K562 (cell line): ENCODE results near the gene PID1. TPM values are rescaled to one million over a fixed set of nuclear protein-coding genes. Genes with fewer than 3 reads are reported as not detected.

Source experiments
- ATAC-seq: fragments of 200-7000 bp; cut with Tn5 transposase; 3 replicates; pipeline ENCODE4 v1.9.1; 2020; ENCODE audit warnings: moderate library complexity
- BruUV-seq: library from RNA; stranded (reverse); fragments of 400-500 nt; replicated peaks from 2 replicates; lab custom pipeline; 2021; lab: Mats Ljungman, UMichigan
- CTCF ChIA-PET: fragments of 300-600 bp; formaldehyde crosslinking; extraction: SDS; loops from one replicate; lab custom pipeline; 2021; ENCODE audit warnings: low intra/inter-chr PET ratio; lab: Yijun Ruan, JAX
- POLR2A ChIA-PET: fragments of 300-600, 350-650 bp; sonication (Branson Sonifier 250); formaldehyde crosslinking; extraction: SDS; loops from one replicate; lab custom pipeline; 2021; ENCODE audit warnings: antibody characterized with exemption, inconsistent platforms; lab: Yijun Ruan, JAX
- DNase-seq, 4 experiments: peaks; one replicate each; pipeline versions ENCODE4 v3.0.0 to v3.0.0-alpha.2; 2011 to 2018; ENCODE audit warnings: low spot score in 3 of 4, mixed read lengths in 3 of 4; ENCODE audit errors: extremely low read depth in 1 of 4
- FAIRE-seq: peaks from 2 replicates; lab custom pipeline; 2011; peaks lifted over from hg19 to GRCh38; lab: Jason Lieb, UNC
- H2AFZ ChIP-seq: 2 replicates; pipeline ENCODE4 v1.6.0; 2011; ENCODE audit warnings: low read depth, low read length, control low read depth, inconsistent platforms
- H3K27ac ChIP-seq: fragments of 200-600 bp; 3 replicates; pipeline ENCODE4 v1.8.0; 2011; ENCODE audit warnings: low read depth, mild to moderate bottlenecking, control low read depth, inconsistent platforms, low read length, moderate library complexity, mixed read lengths; ENCODE audit errors: extremely low read depth
- H3K27me3 ChIP-seq, 2 experiments: fragments of 300-600 bp in 1 of 2; 2 replicates in 1 of 2; 3 replicates in 1 of 2; pipeline versions ENCODE4 v1.6.0 to v1.8.0; 2011; ENCODE audit warnings: inconsistent platforms in 2 of 2, low read length in 2 of 2, mild to moderate bottlenecking in 1 of 2, mixed read lengths in 1 of 2, moderate library complexity in 1 of 2; ENCODE audit not compliant: control insufficient read depth in 2 of 2, insufficient read depth in 2 of 2
- H3K36me3 ChIP-seq: fragments of 300-600 bp; 3 replicates; pipeline ENCODE4 v1.8.0; 2011; ENCODE audit warnings: mild to moderate bottlenecking, low read length, inconsistent platforms; ENCODE audit not compliant: control insufficient read depth, insufficient read depth
- H3K4me1 ChIP-seq, 2 experiments: fragments of 200-600 bp in 1 of 2; replicated peaks in 1 of 2; 2 replicates in 1 of 2; 3 replicates in 1 of 2; pipeline versions ENCODE4 v1.5.1 to v1.8.0; 2011; ENCODE audit warnings: inconsistent platforms in 2 of 2, low read length in 2 of 2, mild to moderate bottlenecking in 1 of 2, mixed read lengths in 1 of 2, moderate library complexity in 1 of 2; ENCODE audit not compliant: control insufficient read depth in 2 of 2, insufficient read depth in 2 of 2
- H3K4me2 ChIP-seq: 2 replicates; pipeline ENCODE4 v1.6.1; 2011; ENCODE audit warnings: low read length, control low read depth, inconsistent platforms, mixed read lengths; ENCODE audit not compliant: insufficient read depth
- H3K4me3 ChIP-seq: fragments of 200-600 bp; sonication (generic), shearing (Covaris generic); 2 replicates; pipeline ENCODE4 v1.5.1; 2016; ENCODE audit warnings: control low read depth, inconsistent platforms
- H3K79me2 ChIP-seq: fragments of 200-600 bp; 3 replicates; pipeline ENCODE4 v1.8.0; 2011; ENCODE audit warnings: low read length, inconsistent platforms; ENCODE audit not compliant: control insufficient read depth, insufficient read depth
- H3K9ac ChIP-seq, 2 experiments: 2 replicates each; pipeline versions ENCODE4 v1.6.0 to v1.6.1; 2011; ENCODE audit warnings: low read depth in 2 of 2, low read length in 2 of 2, control low read depth in 1 of 2, inconsistent platforms in 1 of 2, mild to moderate bottlenecking in 1 of 2, mixed read lengths in 1 of 2; ENCODE audit not compliant: insufficient read depth in 1 of 2
- H3K9me1 ChIP-seq: one replicate; pipeline ENCODE4 v1.6.0; 2011; ENCODE audit warnings: inconsistent platforms, mild to moderate bottlenecking, low read length, moderate library complexity; ENCODE audit not compliant: control insufficient read depth, insufficient read depth
- H3K9me3 ChIP-seq: replicated peaks from 2 replicates; pipeline ENCODE4 v1.5.1; 2011; ENCODE audit warnings: low read depth, low read length, inconsistent platforms; ENCODE audit not compliant: control insufficient read depth, insufficient read depth
- H4K20me1 ChIP-seq: replicated peaks from 2 replicates; pipeline ENCODE4 v1.6.1; 2011; ENCODE audit warnings: low read length, inconsistent platforms, mixed read lengths; ENCODE audit not compliant: control insufficient read depth, insufficient read depth
- ATF4 ChIP-seq: fragments of 450-650 bp; formaldehyde crosslinking; IDR thresholded peaks from 2 replicates; pipeline ENCODE4 v1.4.0; 2022; ENCODE audit warnings: mild to moderate bottlenecking, moderate library complexity
- BCL6 ChIP-seq: fragments of 250-450 bp; sonication (Bioruptor Pico); IDR thresholded peaks from 2 replicates; pipeline ENCODE4 v1.4.0; 2020
- CBFB ChIP-seq: sonication (generic); formaldehyde crosslinking; IDR thresholded peaks from 2 replicates; pipeline ENCODE4 v1.4.0; 2020; ENCODE audit warnings: mild to moderate bottlenecking, missing genetic modification reagents
- PCBP1 ChIP-seq: fragments of 200-400 bp; formaldehyde crosslinking; IDR thresholded peaks from 2 replicates; pipeline ENCODE4 v1.6.1; 2018; ENCODE audit warnings: mild to moderate bottlenecking, low read depth, low read length; ENCODE audit not compliant: poor library complexity, severe bottlenecking
- PHB ChIP-seq: fragments of 250-450 bp; sonication (Bioruptor Pico); IDR thresholded peaks from 2 replicates; pipeline ENCODE4 v1.5.0; 2021
- RFX7 ChIP-seq: fragments of 250-450 bp; sonication (Bioruptor Pico); IDR thresholded peaks from 2 replicates; pipeline ENCODE4 v1.5.1; 2021; ENCODE audit warnings: mild to moderate bottlenecking
- ZNF184 ChIP-seq: sonication (generic); formaldehyde crosslinking; IDR thresholded peaks from 2 replicates; pipeline ENCODE4 v1.5.0; 2020; ENCODE audit warnings: missing genetic modification reagents
- WGBS: fragments of 100-300 bp; shearing (Covaris generic); methylation state at CpG from one replicate; pipeline ENCODE4 v1.1.6; 2016; ENCODE audit warnings: low coverage, mixed read lengths; ENCODE audit not compliant: insufficient coverage; ENCODE audit errors: missing lambda C conversion rate; 5-methylcytosine and 5-hydroxymethylcytosine counted together
- in situ Hi-C: fragments of 300-500 bp; cut with MboI; formaldehyde crosslinking; loops from 4 replicates; pipeline ENCODE4 v1.15.0; 2018; ENCODE audit warnings: inconsistent platforms, mixed read lengths
- intact Hi-C: fragments of 100-400 bp; cut with micrococcal nuclease; formaldehyde crosslinking; loops from 2 replicates; pipeline ENCODE4 v1.14.2; 2022
- polyA plus RNA-seq, 8 experiments: library from polyadenylated mRNA; depleted of rRNA in 4 of 8; stranded (reverse) in 5 of 8; unstranded in 3 of 8; fragments of >200 nt; fragmentation: Nextera tagmentation in 2 of 8; fragmentation: Illumina TruSeq in 1 of 8; extraction: Ambion mirVana in 2 of 8; extraction: Trizol in 1 of 8; gene quantifications; 2 replicates each; pipeline versions ENCODE4 v1.2.1 to v1.2.3, GENCODE V29; 2011 to 2014; ENCODE audit warnings: inconsistent platforms in 1 of 8, missing spikeins in 1 of 8
- total RNA-seq, 7 experiments: library from RNA; depleted of rRNA in 6 of 7; stranded (reverse); fragments of >200 nt in 6 of 7; fragmentation: Illumina TruSeq in 2 of 7; extraction: Trizol in 2 of 7; gene quantifications; 2 replicates each; pipeline versions ENCODE4 v1.2.1 to v1.2.3, GENCODE V29; 2011 to 2021; ENCODE audit warnings: low replicate concordance in 1 of 7
- TF ChIP-seq, protein P1 (sequence below): fragments of 450-650 bp; IDR thresholded peaks from 2 replicates; pipeline ENCODE4 v1.6.1; 2016; ENCODE audit warnings: low read depth

The PID1 gene
- total and polyA plus RNA-seq, 9 of the 15 experiments (the other 6 are each of a cell fraction or from before 2014, with no cell fraction given), result not detected

DNA sequence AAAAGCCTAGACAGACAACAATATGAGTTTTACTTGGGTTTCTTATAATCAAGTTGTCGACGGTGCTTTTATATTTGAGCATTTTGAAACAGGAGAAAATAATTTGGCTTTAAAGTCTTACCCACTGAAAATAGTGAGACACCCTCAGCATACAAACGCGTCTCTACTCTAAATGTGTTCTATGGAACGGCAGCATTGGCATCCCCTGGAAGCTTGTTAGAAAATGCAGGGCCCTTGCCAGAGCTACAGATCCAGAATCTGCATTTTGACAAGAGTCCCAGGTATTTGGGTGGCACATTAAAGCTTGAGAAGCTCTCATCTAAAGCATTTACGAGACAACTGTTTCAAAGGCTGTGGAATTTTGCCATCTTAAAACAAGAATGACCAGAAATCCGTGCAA is 163.5 kb downstream of the PID1 start:
- Histone ChIP-seq H3K27ac (no peak overlapping the region), H3K9ac (no peak overlapping the region), H2AFZ (no peak overlapping the region), H3K9me3 (no peaks in the 10 kb centered on the region), H3K4me2 (no peak overlapping the region), H3K27me3 (no peaks in the 10 kb centered on the region), H3K79me2 (no peaks in the 10 kb centered on the region), H3K4me3 (no peak overlapping the region), H4K20me1 (no peaks in the 10 kb centered on the region), H3K9me1 (no peaks in the 10 kb centered on the region), H3K36me3 (no peaks in the 10 kb centered on the region)
- in situ Hi-C loops, result no loop called here
- POLR2A ChIA-PET, result no interaction called here
- intact Hi-C loops, result no loop called here
- no TSS peak for BruUV-seq
- DNase-seq (no peak), ATAC-seq (no peak)
- WGBS, result 0% methylated on average over 7 of the region's 7 CpGs
- CTCF ChIA-PET, result no interaction called here
- TF ChIP-seq PHB (no peak), RFX7 (no peak), ZNF184 (CRISPR knock-in tag) (no peak), ATF4 (no peak), PCBP1 (no peak), BCL6 (no peak), CBFB (CRISPR knock-in tag) (no peak)
- TF ChIP-seq, protein P1, sequence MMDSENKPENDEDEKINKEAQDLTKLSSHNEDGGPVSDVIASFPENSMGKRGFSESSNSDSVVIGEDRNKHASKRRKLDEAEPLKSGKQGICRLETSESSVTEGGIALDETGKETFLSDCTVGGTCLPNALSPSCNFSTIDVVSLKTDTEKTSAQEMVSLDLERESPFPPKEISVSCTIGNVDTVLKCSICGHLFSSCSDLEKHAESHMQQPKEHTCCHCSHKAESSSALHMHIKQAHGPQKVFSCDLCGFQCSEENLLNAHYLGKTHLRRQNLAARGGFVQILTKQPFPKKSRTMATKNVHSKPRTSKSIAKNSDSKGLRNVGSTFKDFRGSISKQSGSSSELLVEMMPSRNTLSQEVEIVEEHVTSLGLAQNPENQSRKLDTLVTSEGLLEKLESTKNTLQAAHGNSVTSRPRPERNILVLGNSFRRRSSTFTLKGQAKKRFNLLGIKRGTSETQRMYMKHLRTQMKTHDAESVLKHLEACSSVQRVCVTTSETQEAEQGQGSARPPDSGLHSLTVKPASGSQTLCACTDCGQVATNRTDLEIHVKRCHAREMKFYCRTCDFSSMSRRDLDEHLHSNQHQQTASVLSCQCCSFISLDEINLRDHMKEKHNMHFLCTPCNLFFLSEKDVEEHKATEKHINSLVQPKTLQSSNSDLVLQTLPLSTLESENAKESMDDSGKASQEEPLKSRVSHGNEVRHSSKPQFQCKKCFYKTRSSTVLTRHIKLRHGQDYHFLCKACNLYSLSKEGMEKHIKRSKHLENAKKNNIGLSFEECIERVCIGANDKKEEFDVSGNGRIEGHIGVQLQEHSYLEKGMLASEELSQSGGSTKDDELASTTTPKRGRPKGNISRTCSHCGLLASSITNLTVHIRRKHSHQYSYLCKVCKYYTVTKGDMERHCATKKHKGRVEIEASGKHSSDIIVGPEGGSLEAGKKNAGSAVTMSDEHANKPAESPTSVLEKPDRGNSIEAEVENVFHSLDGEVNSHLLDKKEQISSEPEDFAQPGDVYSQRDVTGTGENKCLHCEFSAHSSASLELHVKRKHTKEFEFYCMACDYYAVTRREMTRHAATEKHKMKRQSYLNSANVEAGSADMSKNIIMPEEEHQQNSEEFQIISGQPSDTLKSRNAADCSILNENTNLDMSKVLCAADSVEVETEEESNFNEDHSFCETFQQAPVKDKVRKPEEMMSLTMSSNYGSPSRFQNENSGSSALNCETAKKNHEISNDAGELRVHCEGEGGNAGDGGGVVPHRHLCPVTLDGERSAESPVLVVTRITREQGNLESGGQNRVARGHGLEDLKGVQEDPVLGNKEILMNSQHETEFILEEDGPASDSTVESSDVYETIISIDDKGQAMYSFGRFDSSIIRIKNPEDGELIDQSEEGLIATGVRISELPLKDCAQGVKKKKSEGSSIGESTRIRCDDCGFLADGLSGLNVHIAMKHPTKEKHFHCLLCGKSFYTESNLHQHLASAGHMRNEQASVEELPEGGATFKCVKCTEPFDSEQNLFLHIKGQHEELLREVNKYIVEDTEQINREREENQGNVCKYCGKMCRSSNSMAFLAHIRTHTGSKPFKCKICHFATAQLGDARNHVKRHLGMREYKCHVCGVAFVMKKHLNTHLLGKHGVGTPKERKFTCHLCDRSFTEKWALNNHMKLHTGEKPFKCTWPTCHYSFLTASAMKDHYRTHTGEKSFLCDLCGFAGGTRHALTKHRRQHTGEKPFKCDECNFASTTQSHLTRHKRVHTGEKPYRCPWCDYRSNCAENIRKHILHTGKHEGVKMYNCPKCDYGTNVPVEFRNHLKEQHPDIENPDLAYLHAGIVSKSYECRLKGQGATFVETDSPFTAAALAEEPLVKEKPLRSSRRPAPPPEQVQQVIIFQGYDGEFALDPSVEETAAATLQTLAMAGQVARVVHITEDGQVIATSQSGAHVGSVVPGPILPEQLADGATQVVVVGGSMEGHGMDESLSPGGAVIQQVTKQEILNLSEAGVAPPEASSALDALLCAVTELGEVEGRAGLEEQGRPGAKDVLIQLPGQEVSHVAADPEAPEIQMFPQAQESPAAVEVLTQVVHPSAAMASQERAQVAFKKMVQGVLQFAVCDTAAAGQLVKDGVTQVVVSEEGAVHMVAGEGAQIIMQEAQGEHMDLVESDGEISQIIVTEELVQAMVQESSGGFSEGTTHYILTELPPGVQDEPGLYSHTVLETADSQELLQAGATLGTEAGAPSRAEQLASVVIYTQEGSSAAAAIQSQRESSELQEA, result no peak
- TF ChIP-seq, all 486 proteins: peak for 0
- no peak for FAIRE-seq
- H3K4me1 ChIP-seq, result no peaks in the 10 kb centered on the region
